IMR-90 (cell line): ENCODE results near the gene FBXW4.

Experiments
- BHLHE40 ChIP-seq: fragments of 150-350 bp; IDR thresholded peaks from 2 replicates; pipeline ENCODE4 v1.6.1; 2016; ENCODE audit warnings: mild to moderate bottlenecking, low read depth, low read length
- CHD1 ChIP-seq: IDR thresholded peaks from 2 replicates; pipeline ENCODE4 v1.6.1; 2012; ENCODE audit warnings: low read depth, low read length, improper control_type of control experiment
- FOS ChIP-seq: fragments of 150-350 bp; IDR thresholded peaks from 2 replicates; pipeline ENCODE4 v1.6.1; 2016; ENCODE audit warnings: low read depth, low read length
- MXI1 ChIP-seq: IDR thresholded peaks from 2 replicates; pipeline ENCODE4 v1.6.1; 2012; ENCODE audit warnings: low read depth, mild to moderate bottlenecking, low read length, moderate library complexity, borderline replicate concordance
- POLR2A ChIP-seq: IDR thresholded peaks from 2 replicates; pipeline ENCODE4 v1.6.1; 2012; ENCODE audit warnings: mild to moderate bottlenecking, low read depth, low read length
- RAD21 ChIP-seq: IDR thresholded peaks from 2 replicates; pipeline ENCODE4 v1.6.1; 2012; ENCODE audit warnings: low read length, improper control_type of control experiment
- RCOR1 ChIP-seq: IDR thresholded peaks from 2 replicates; pipeline ENCODE4 v1.6.1; 2012; ENCODE audit warnings: mild to moderate bottlenecking, low read length, improper control_type of control experiment; ENCODE audit not compliant: insufficient replicate concordance
- RFX5 ChIP-seq: IDR thresholded peaks from 2 replicates; pipeline ENCODE4 v1.8.0; 2012; ENCODE audit warnings: low read depth, mild to moderate bottlenecking, low read length, moderate library complexity
- SMC3 ChIP-seq: fragments of 150-350 bp; IDR thresholded peaks from 2 replicates; pipeline ENCODE4 v1.6.1; 2016; ENCODE audit warnings: low read depth, mild to moderate bottlenecking, antibody characterized with exemption, low read length, moderate library complexity
- TF ChIP-seq, protein P1 (sequence below): conservative IDR thresholded peaks from 2 replicates; pipeline ENCODE4 v1.5.1; 2012; ENCODE audit warnings: mild to moderate bottlenecking, low read depth, low read length, improper control_type of control experiment
- TF ChIP-seq, protein P2 (sequence below): fragments of 150-350 bp; IDR thresholded peaks from 2 replicates; pipeline ENCODE4 v1.6.1; 2017; ENCODE audit warnings: mild to moderate bottlenecking, antibody characterized with exemption, low read length, low read depth

DNA sequence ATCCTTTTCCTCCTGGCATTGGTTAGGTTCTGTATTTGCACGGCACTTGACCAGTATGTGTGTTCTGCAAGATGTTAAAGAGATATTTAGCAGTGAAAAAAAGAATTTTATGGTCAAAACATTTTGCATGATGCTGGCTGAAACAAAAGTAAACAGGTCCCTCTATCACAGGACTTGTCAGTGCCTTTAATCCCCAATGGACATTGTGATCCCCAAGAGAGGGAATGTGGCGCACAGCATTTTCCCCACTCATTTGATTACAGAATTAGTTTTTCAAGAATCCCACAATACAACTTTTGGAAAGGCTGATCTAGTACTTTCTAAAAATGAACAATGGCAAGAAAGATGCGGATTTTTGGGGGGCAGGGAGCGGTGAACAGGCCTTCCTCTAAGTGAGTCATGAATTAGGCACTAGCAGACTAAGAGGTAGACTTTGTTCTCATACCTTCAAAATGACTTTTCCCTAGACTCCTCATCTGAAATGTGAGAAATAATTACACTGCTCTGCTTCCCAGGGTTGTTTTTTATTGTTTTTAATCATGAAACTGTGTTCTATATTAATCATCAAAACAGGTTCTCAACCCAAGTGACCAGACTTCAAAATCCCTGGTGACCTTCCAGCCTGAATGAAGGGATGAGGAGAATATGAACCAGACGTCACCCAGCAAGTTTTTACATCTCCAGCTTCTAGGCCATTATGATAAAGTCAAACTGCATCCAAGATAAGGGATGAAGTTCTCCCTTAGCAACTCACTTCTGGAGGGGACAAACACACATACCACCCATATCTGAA lies 8.6 kb downstream of the FBXW4 start:
- TF ChIP-seq FOS = no peak
- TF ChIP-seq, protein P1, sequence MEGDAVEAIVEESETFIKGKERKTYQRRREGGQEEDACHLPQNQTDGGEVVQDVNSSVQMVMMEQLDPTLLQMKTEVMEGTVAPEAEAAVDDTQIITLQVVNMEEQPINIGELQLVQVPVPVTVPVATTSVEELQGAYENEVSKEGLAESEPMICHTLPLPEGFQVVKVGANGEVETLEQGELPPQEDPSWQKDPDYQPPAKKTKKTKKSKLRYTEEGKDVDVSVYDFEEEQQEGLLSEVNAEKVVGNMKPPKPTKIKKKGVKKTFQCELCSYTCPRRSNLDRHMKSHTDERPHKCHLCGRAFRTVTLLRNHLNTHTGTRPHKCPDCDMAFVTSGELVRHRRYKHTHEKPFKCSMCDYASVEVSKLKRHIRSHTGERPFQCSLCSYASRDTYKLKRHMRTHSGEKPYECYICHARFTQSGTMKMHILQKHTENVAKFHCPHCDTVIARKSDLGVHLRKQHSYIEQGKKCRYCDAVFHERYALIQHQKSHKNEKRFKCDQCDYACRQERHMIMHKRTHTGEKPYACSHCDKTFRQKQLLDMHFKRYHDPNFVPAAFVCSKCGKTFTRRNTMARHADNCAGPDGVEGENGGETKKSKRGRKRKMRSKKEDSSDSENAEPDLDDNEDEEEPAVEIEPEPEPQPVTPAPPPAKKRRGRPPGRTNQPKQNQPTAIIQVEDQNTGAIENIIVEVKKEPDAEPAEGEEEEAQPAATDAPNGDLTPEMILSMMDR = no peak
- TF ChIP-seq RAD21 = no peak
- no peak for TF ChIP-seq BHLHE40
- TF ChIP-seq POLR2A = no peak
- no peak for TF ChIP-seq RCOR1
- TF ChIP-seq SMC3 = no peak
- TF ChIP-seq, protein P2, sequence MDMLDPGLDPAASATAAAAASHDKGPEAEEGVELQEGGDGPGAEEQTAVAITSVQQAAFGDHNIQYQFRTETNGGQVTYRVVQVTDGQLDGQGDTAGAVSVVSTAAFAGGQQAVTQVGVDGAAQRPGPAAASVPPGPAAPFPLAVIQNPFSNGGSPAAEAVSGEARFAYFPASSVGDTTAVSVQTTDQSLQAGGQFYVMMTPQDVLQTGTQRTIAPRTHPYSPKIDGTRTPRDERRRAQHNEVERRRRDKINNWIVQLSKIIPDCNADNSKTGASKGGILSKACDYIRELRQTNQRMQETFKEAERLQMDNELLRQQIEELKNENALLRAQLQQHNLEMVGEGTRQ = no peak
- TF ChIP-seq RFX5 = no peak
- TF ChIP-seq MXI1 = no peak
- TF ChIP-seq CHD1 = no peak
